HL-60 (cell line): Measurements from ENCODE around the gene SPPL2B.
A peak's percentile ranks its signal among the peaks of the same experiment; 100 is the strongest.

Experiments
- DNase-seq, 2 experiments: peaks; one replicate each; pipeline ENCODE4 v3.0.0-alpha.2; 2010 to 2020; ENCODE audit warnings: low read depth in 1 of 2, low spot score in 1 of 2
- H3K27ac ChIP-seq: fragments of 250-450 bp; sonication (Bioruptor Pico); replicated peaks from 2 replicates; pipeline ENCODE4 v1.5.1; 2020; ENCODE audit warnings: mild to moderate bottlenecking, moderate library complexity
- H3K27me3 ChIP-seq: fragments of 250-450 bp; sonication (Bioruptor Pico); 2 replicates; pipeline ENCODE4 v1.5.1; 2021; ENCODE audit warnings: mild to moderate bottlenecking, moderate library complexity; ENCODE audit not compliant: insufficient read depth, poor library complexity, severe bottlenecking
- H3K4me3 ChIP-seq: replicated peaks from 2 replicates; pipeline ENCODE4 v1.5.1; 2011; ENCODE audit warnings: mild to moderate bottlenecking, control low read depth, low read length; ENCODE audit not compliant: insufficient read depth
- CTCF ChIP-seq: IDR thresholded peaks from one replicate; pipeline ENCODE4 v1.5.1; 2011; ENCODE audit warnings: low read length, control low read depth, inconsistent platforms; ENCODE audit not compliant: insufficient read depth
- GABPA ChIP-seq: IDR thresholded peaks from 2 replicates; pipeline ENCODE4 v1.6.1; 2012; ENCODE audit warnings: low read depth
- POLR2AphosphoS5 ChIP-seq: IDR thresholded peaks from 2 replicates; pipeline ENCODE4 v1.6.1; 2012; ENCODE audit warnings: low read depth
- REST ChIP-seq: IDR thresholded peaks from 2 replicates; pipeline ENCODE4 v1.6.1; 2012; ENCODE audit warnings: low read depth; ENCODE audit not compliant: insufficient replicate concordance
- SPI1 ChIP-seq: IDR thresholded peaks from 2 replicates; pipeline ENCODE4 v1.6.1; 2012; ENCODE audit warnings: low read depth, mild to moderate bottlenecking, borderline replicate concordance

The SPPL2B gene

DNA sequence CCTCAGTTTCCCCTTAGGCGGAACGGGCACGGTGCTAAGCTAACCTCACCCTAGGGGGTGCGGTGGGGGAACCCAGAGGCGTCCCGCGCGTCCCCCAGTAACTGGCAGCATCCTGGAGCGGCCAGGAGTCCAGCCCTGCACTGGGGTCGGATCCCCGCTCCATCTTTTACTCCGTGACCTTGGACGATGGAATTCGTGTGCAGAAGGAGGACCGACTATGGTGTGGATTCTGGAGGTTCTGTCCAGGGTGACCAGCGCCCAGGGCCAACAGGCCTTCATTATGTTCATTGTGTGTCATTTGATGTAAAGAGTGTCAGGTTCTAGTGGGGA, 630 bp downstream of the SPPL2B start:
- Histone ChIP-seq H3K27me3 (no peaks in the 10 kb centered on the region), H3K4me3 (peak overlapping the region; percentile 88), H3K27ac (peak overlapping the region; percentile 75)
- DNase-seq, result no peak
- no peak for TF ChIP-seq SPI1
- no peak for TF ChIP-seq CTCF

DNA sequence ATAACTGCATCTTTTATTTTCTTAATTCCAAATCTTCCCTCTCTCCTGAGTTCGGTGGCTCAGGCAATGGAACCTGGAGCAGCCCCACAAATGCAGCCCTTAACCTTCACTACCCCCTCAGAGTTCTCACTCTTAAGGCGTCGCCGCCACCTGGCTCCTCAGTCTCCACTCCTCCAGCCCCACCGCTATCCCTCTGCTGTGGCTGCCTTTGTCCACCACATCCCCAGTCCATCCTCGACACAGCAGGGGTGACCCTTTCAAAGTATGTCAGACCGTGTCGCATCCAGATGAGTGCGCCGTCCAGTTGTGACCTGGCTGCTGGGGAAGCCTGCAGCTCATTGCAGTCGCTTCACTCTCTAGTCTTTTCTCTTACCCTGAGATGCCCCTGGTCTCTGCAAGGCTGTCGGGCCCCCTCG, 1.0 kb downstream of the SPPL2B start:
- TF ChIP-seq CTCF (no peak), REST (no peak)
- no peaks in the 10 kb centered on the region for H3K27me3 ChIP-seq
- H3K27ac ChIP-seq, result peak overlapping the region; percentile 75; the same call in 1 of the 2 replicates
- DNase-seq, result no peak
- peak overlapping the region; percentile 88 for H3K4me3 ChIP-seq

DNA sequence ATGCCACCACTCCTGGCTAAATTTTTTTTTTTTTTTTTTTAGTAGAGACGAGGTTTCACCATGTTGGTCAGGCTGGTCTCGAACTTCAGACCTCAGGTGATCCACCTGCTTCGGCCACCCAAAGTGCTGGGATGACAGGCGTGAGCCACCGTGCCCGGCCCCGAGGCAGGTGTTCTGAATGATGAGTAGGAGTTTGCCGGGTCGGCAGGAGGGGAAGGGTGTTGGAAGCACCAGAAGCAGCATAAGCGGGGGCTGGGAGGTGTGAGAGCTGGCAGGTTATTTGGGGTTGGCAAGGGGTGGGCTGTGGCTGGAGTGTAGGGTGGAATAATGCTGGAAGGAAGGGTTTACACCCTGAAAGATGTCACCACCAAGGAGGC, 1.8 kb downstream of the SPPL2B start:
- Histone ChIP-seq H3K27me3 (no peaks in the 10 kb centered on the region), H3K4me3 (no peak overlapping the region), H3K27ac (no peak overlapping the region)
- no peak for TF ChIP-seq REST
- TF ChIP-seq CTCF, result no peak
- no peak for TF ChIP-seq SPI1
- no peak for TF ChIP-seq GABPA
- no peak for TF ChIP-seq POLR2AphosphoS5
- DNase-seq, result no peak

GRCh38 chr19:2330632-2331284, 2.3 kb downstream of the SPPL2B start:
- Histone ChIP-seq H3K4me3 (no peak overlapping the region), H3K27ac (no peak overlapping the region), H3K27me3 (no peaks in the 10 kb centered on the region)
- no peak for DNase-seq
- no peak for TF ChIP-seq POLR2AphosphoS5
- no peak for TF ChIP-seq REST
- no peak for TF ChIP-seq CTCF
- no peak for TF ChIP-seq SPI1
- TF ChIP-seq GABPA, result no peak
